MCF 10A (cell line): Measurements from ENCODE around the gene ZDHHC1. TPM values are rescaled to one million over a fixed set of nuclear protein-coding genes. Genes with fewer than 3 reads are reported as not detected.
A peak's percentile ranks its signal among the peaks of the same experiment; 100 is the strongest.

ENCODE experiments used
- BruUV-seq: library from RNA; stranded (reverse); fragments of 400-500 nt; replicated peaks from 2 replicates; lab custom pipeline; 2021; lab: Mats Ljungman, UMichigan
- CTCF ChIA-PET: fragments of 300-600 bp; sonication (Branson Sonifier 250); formaldehyde crosslinking; extraction: SDS; loops from one replicate; lab custom pipeline; 2021; ENCODE audit warnings: antibody characterized with exemption, inconsistent platforms; lab: Yijun Ruan, JAX
- POLR2A ChIA-PET: fragments of 300-600, 350-650 bp; sonication (Branson Sonifier 250); formaldehyde crosslinking; extraction: SDS; loops from one replicate; lab custom pipeline; 2020; ENCODE audit warnings: antibody characterized with exemption, inconsistent platforms; lab: Yijun Ruan, JAX
- DNase-seq: peaks from one replicate; pipeline ENCODE4 v3.0.0-alpha.2; 2018; ENCODE audit not compliant: unreplicated experiment
- H3K27ac Mint-ChIP-seq: one replicate; pipeline ENCODE4 v1.8.0; 2022; ENCODE audit warnings: mild to moderate bottlenecking, low read depth, mixed read lengths; ENCODE audit not compliant: unreplicated experiment
- H3K27me3 Mint-ChIP-seq: one replicate; pipeline ENCODE4 v1.8.0; 2022; ENCODE audit warnings: mixed read lengths; ENCODE audit not compliant: insufficient read depth, unreplicated experiment
- H3K36me3 Mint-ChIP-seq: one replicate; pipeline ENCODE4 v1.8.0; 2022; ENCODE audit warnings: mild to moderate bottlenecking, moderate library complexity, mixed read lengths; ENCODE audit not compliant: insufficient read depth, unreplicated experiment
- H3K4me1 Mint-ChIP-seq: one replicate; pipeline ENCODE4 v1.8.0; 2022; ENCODE audit warnings: mixed read lengths; ENCODE audit not compliant: insufficient read depth, unreplicated experiment
- H3K4me3 Mint-ChIP-seq: one replicate; pipeline ENCODE4 v1.8.0; 2022; ENCODE audit warnings: mild to moderate bottlenecking, moderate library complexity, mixed read lengths; ENCODE audit not compliant: unreplicated experiment
- H3K9me3 Mint-ChIP-seq: one replicate; pipeline ENCODE4 v1.8.0; 2022; ENCODE audit warnings: mixed read lengths; ENCODE audit not compliant: unreplicated experiment
- CTCF ChIP-seq: fragments of 200-600 bp; IDR thresholded peaks from one replicate; pipeline ENCODE4 v1.8.0; 2022; ENCODE audit warnings: antibody characterized with exemption, mild to moderate bottlenecking; ENCODE audit not compliant: unreplicated experiment
- intact Hi-C: fragments of 100-400 bp; cut with micrococcal nuclease; formaldehyde crosslinking; loops from 2 replicates; pipeline ENCODE4 v1.14.1; 2022
- total RNA-seq: library from RNA; stranded (reverse); gene quantifications from 2 replicates; pipeline ENCODE4 v1.2.3, GENCODE V29; 2022

Gene ZDHHC1
- total RNA-seq, 1 experiment from 2014 or later = 5.9 TPM

GRCh38 chr16:67451704-67452435, 35.6 kb upstream of the ZDHHC1 start:
- ChIA-PET CTCF (interaction anchor here (0.6 to 3.5 kb wide), 6 partner anchors 11 to 225 kb away, joined by 3 to 18 read pairs (median 8); no protein-coding TSS in a partner anchor), POLR2A (interaction anchor here (0.6 to 1.1 kb wide), 3 partner anchors 10 to 574 kb away, joined by 3 to 6 read pairs (median 3); no protein-coding TSS in a partner anchor)
- H3K4me3 Mint-ChIP-seq = no peak overlapping the region
- peaks cover 35% of the 10 kb centered on the region for H3K36me3 Mint-ChIP-seq
- DNase-seq = no peak
- no peaks in the 10 kb centered on the region for H3K27me3 Mint-ChIP-seq
- intact Hi-C loops = no loop called here
- peaks cover 3% of the 10 kb centered on the region for H3K4me1 Mint-ChIP-seq
- no peaks in the 10 kb centered on the region for H3K9me3 Mint-ChIP-seq
- BruUV-seq = no TSS peak
- H3K27ac Mint-ChIP-seq = no peak overlapping the region
- TF ChIP-seq CTCF = no peak

- Mint-ChIP-seq H3K27me3 (no peaks in the 10 kb centered on the region), H3K9me3 (no peaks in the 10 kb centered on the region)
Observed at GRCh38 chr16:67451061-67451703, 34.9 kb upstream of the ZDHHC1 start.

GRCh38 chr16:67449739-67450138, 33.5 kb upstream of the ZDHHC1 start:
- no peak for TF ChIP-seq CTCF
- intact Hi-C loops = loop anchor here (10.0 kb wide), 1 partner anchor 75 kb away; no protein-coding TSS in a partner anchor
- Mint-ChIP-seq H3K4me1 (no peaks in the 10 kb centered on the region), H3K9me3 (no peaks in the 10 kb centered on the region), H3K4me3 (no peak overlapping the region), H3K36me3 (peaks cover 35% of the 10 kb centered on the region), H3K27ac (no peak overlapping the region), H3K27me3 (no peaks in the 10 kb centered on the region)
- DNase-seq = no peak
- BruUV-seq = no TSS peak
- ChIA-PET CTCF (interaction anchor here (0.8 to 3.5 kb wide), 5 partner anchors 17 to 214 kb away, joined by 3 to 18 read pairs (median 3); no protein-coding TSS in a partner anchor), POLR2A (no interaction called here)

More at GRCh38 chr16:67451061-67451703, 34.9 kb upstream of the ZDHHC1 start:
- POLR2A ChIA-PET = interaction anchor here (0.7 kb wide), 1 partner anchor 23 kb away, joined by 3 read pairs; no protein-coding TSS in a partner anchor
- no peak for DNase-seq
- Mint-ChIP-seq H3K4me1 (no peaks in the 10 kb centered on the region), H3K4me3 (no peak overlapping the region), H3K27ac (no peak overlapping the region), H3K36me3 (peaks cover 38% of the 10 kb centered on the region)
- no TSS peak for BruUV-seq
- no peak for TF ChIP-seq CTCF
- CTCF ChIA-PET = interaction anchor here (0.6 to 3.5 kb wide), 8 partner anchors 11 to 191 kb away, joined by 3 to 18 read pairs (median 5); partner anchors contain the start of gene ZDHHC1
- intact Hi-C loops = no loop called here

DNA sequence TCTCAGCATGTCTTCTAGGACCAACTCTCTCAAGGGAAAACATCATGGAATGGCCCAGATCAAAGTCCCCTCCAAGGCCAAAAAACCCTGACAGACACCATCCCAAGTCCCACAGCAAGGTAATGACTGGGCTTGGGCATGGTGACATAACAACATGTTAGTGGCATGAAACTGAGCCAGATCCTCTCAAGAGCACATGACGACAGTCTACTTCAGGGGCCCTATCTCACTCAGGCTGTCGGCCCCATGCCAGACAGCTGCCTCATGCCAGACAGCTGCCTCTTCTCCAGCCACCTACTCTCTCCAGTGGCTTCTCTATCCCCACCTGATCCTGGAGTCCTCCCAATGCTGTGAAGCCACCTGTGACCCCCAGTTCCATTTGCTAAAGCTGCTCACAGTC, 33.1 kb upstream of the ZDHHC1 start:
- no TSS peak for BruUV-seq
- ChIA-PET CTCF (interaction anchor here (1.2 to 3.5 kb wide), 3 partner anchors 17 to 214 kb away, joined by 3 to 18 read pairs (median 5); no protein-coding TSS in a partner anchor), POLR2A (no interaction called here)
- H3K27ac Mint-ChIP-seq = peak overlapping the region; percentile 31
- H3K4me3 Mint-ChIP-seq = no peak overlapping the region
- H3K36me3 Mint-ChIP-seq = peaks cover 35% of the 10 kb centered on the region
- H3K9me3 Mint-ChIP-seq = no peaks in the 10 kb centered on the region
- intact Hi-C loops = loop anchor here (10.0 kb wide), 1 partner anchor 75 kb away; no protein-coding TSS in a partner anchor
- no peaks in the 10 kb centered on the region for H3K4me1 Mint-ChIP-seq
- no peak for TF ChIP-seq CTCF
- DNase-seq = no peak
- H3K27me3 Mint-ChIP-seq = no peaks in the 10 kb centered on the region
